Measurements from ENCODE around the gene ROGDI. TPM values are rescaled to one million over a fixed set of nuclear protein-coding genes. Genes with fewer than 3 reads are reported as not detected.

ROGDI gene
- total and polyA plus RNA-seq, 4 donors = 14.0 to 28.1 (median 17.4) TPM

- Histone ChIP-seq H3K9ac (ENCODE audit: low read depth in 1 of 2, low read length in 2 of 2) (no peak overlapping the region), H3K27ac (ENCODE audit: low read depth in 1 of 2, low read length in 2 of 2) (no peak overlapping the region), H3K4me3 (ENCODE audit: low read depth in 1 of 3, low read length in 3 of 3) (no peak overlapping the region), H3K27me3 (ENCODE audit: control insufficient read depth in 4 of 4, insufficient read depth in 4 of 4, low read length in 3 of 4) (no peaks in the 10 kb centered on the region), H3K9me3 (ENCODE audit: control insufficient read depth in 4 of 4, low read length in 3 of 4) (no peaks in the 10 kb centered on the region), H3K4me1 (ENCODE audit: control insufficient read depth in 4 of 4, insufficient read depth in 4 of 4, low read length in 3 of 4) (peaks cover 3 to 16% (median 14%) of the 10 kb centered on the region in 4 donors), H3K36me3 (ENCODE audit: control insufficient read depth in 4 of 4, insufficient read depth in 3 of 4, low read depth in 1 of 4, low read length in 3 of 4) (no peaks in the 10 kb centered on the region)
- DNase-seq (ENCODE audit: low spot score) = no peak
- TF ChIP-seq RXRA (IDR thresholded peaks at IDR 0.05) (no peak), FOXA1 (IDR thresholded peaks at IDR 0.05) (no peak), HNF4A (conservative IDR thresholded peaks at IDR 0.05) (no peak), RAD21 (IDR thresholded peaks at IDR 0.05) (no peak)
- TF ChIP-seq, protein P1, sequence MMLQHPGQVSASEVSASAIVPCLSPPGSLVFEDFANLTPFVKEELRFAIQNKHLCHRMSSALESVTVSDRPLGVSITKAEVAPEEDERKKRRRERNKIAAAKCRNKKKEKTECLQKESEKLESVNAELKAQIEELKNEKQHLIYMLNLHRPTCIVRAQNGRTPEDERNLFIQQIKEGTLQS (IDR thresholded peaks at IDR 0.05) = no peak
- WGBS = 92% methylated on average over 5 of the region's 5 CpGs
Measured at GRCh38 chr16:4772351-4772750, 30.1 kb downstream of the ROGDI start.

- no peaks in the 10 kb centered on the region for H3K27me3 ChIP-seq (ENCODE audit: control insufficient read depth in 4 of 4, insufficient read depth in 4 of 4, low read length in 3 of 4)
- no peak overlapping the region for H3K4me3 ChIP-seq (ENCODE audit: low read depth in 1 of 3, low read length in 3 of 3)
- no peak for TF ChIP-seq GABPA (IDR thresholded peaks at IDR 0.05 in 1 of 2, conservative IDR thresholded peaks at IDR 0.05 in 1 of 2)
- TF ChIP-seq HNF4G (IDR thresholded peaks at IDR 0.05) = no peak
- TF ChIP-seq EGR1 (IDR thresholded peaks at IDR 0.05; ENCODE audit: low read depth in 2 of 2) = no peak
- TF ChIP-seq FOXA1 (IDR thresholded peaks at IDR 0.05) = no peak
- no peaks in the 10 kb centered on the region for H3K36me3 ChIP-seq (ENCODE audit: control insufficient read depth in 4 of 4, insufficient read depth in 3 of 4, low read depth in 1 of 4, low read length in 3 of 4)
- no peaks in the 10 kb centered on the region for H3K9me3 ChIP-seq (ENCODE audit: control insufficient read depth in 4 of 4, low read length in 3 of 4)
- peaks cover 3 to 16% (median 14%) of the 10 kb centered on the region in 4 donors for H3K4me1 ChIP-seq (ENCODE audit: control insufficient read depth in 4 of 4, insufficient read depth in 4 of 4, low read length in 3 of 4)
- WGBS = 77% methylated on average over 3 of the region's 3 CpGs
- no peak overlapping the region for H3K9ac ChIP-seq (ENCODE audit: low read depth in 1 of 2, low read length in 2 of 2)
- DNase-seq (ENCODE audit: low spot score) = no peak
- H3K27ac ChIP-seq (ENCODE audit: low read depth in 1 of 2, low read length in 2 of 2) = no peak overlapping the region
Measured at GRCh38 chr16:4771646-4772045, 30.8 kb downstream of the ROGDI start.

GRCh38 chr16:4769306-4769638, 33.2 kb downstream of the ROGDI start:
- H3K27me3 ChIP-seq (ENCODE audit: control insufficient read depth in 4 of 4, insufficient read depth in 4 of 4, low read length in 3 of 4) = no peaks in the 10 kb centered on the region
- peaks cover 0 to 3% (median 0%) of the 10 kb centered on the region in 4 donors for H3K36me3 ChIP-seq (ENCODE audit: control insufficient read depth in 4 of 4, insufficient read depth in 3 of 4, low read depth in 1 of 4, low read length in 3 of 4)
- no peak for DNase-seq (ENCODE audit: low spot score)
- peaks cover 3 to 30% (median 28%) of the 10 kb centered on the region in 4 donors for H3K4me1 ChIP-seq (ENCODE audit: control insufficient read depth in 4 of 4, insufficient read depth in 4 of 4, low read length in 3 of 4)
- TF ChIP-seq HNF4A (conservative IDR thresholded peaks at IDR 0.05) (peak in 1 of 2 donors; percentile 6), HNF4G (IDR thresholded peaks at IDR 0.05) (no peak)
- H3K9ac ChIP-seq (ENCODE audit: low read depth in 1 of 2, low read length in 2 of 2) = no peak overlapping the region
- H3K9me3 ChIP-seq (ENCODE audit: control insufficient read depth in 4 of 4, low read length in 3 of 4) = no peaks in the 10 kb centered on the region
- no peak overlapping the region for H3K27ac ChIP-seq (ENCODE audit: low read depth in 1 of 2, low read length in 2 of 2)
- WGBS = 43% methylated on average over 7 of the region's 7 CpGs
- H3K4me3 ChIP-seq (ENCODE audit: low read depth in 1 of 3, low read length in 3 of 3) = peak overlapping the region; percentile 2 to 88 (median 61)

- 5% methylated on average over 48 of the region's 48 CpGs for WGBS
- Histone ChIP-seq H3K36me3 (ENCODE audit: control insufficient read depth in 4 of 4, insufficient read depth in 3 of 4, low read depth in 1 of 4, low read length in 3 of 4) (peaks cover 0 to 7% (median 3%) of the 10 kb centered on the region in 4 donors), H3K27me3 (ENCODE audit: control insufficient read depth in 4 of 4, insufficient read depth in 4 of 4, low read length in 3 of 4) (no peaks in the 10 kb centered on the region), H3K4me1 (ENCODE audit: control insufficient read depth in 4 of 4, insufficient read depth in 4 of 4, low read length in 3 of 4) (peaks cover 3 to 30% (median 28%) of the 10 kb centered on the region in 4 donors), H3K4me3 (ENCODE audit: low read depth in 1 of 3, low read length in 3 of 3) (peak overlapping the region; percentile 61 to 88 (median 66)), H3K9me3 (ENCODE audit: control insufficient read depth in 4 of 4, low read length in 3 of 4) (no peaks in the 10 kb centered on the region), H3K27ac (ENCODE audit: low read depth in 1 of 2, low read length in 2 of 2) (peak overlapping the region; percentile 85 to 91), H3K9ac (ENCODE audit: low read depth in 1 of 2, low read length in 2 of 2) (peak overlapping the region; percentile 26 to 85)
- DNase-seq (ENCODE audit: low spot score) = peak; percentile 95
- TF ChIP-seq CTCF (IDR thresholded peaks at IDR 0.05; ENCODE audit: low read depth, low read length, missing input control) (no peak), RAD21 (IDR thresholded peaks at IDR 0.05) (peak in 1 of 2 donors; percentile 14), EGR1 (IDR thresholded peaks at IDR 0.05; ENCODE audit: low read depth in 2 of 2) (no peak), FOXA2 (IDR thresholded peaks at IDR 0.05) (no peak), YY1 (IDR thresholded peaks at IDR 0.05) (peak; percentile 77), TAF1 (conservative IDR thresholded peaks at IDR 0.05) (peak; percentile 29), NR2F2 (IDR thresholded peaks at IDR 0.05) (no peak), RXRA (IDR thresholded peaks at IDR 0.05) (peak; percentile 7 to 36), FOXA1 (IDR thresholded peaks at IDR 0.05) (no peak), MAX (IDR thresholded peaks at IDR 0.05) (peak; percentile 73), SP1 (IDR thresholded peaks at IDR 0.05) (peak; percentile 67), ZBTB33 (IDR thresholded peaks at IDR 0.05) (peak; percentile 99), GABPA (IDR thresholded peaks at IDR 0.05 in 1 of 2, conservative IDR thresholded peaks at IDR 0.05 in 1 of 2) (peak; percentile 85 to 96)
- TF ChIP-seq, protein P1 (IDR thresholded peaks at IDR 0.05) = no peak
Measured at GRCh38 chr16:4768549-4769305, 33.7 kb downstream of the ROGDI start.

All from liver (tissue), 9 donors.